ENCODE results near the gene FCAMR.
"Not testable (repeated sequence)": the region's sequence is repeated elsewhere in the genome, so short reads cannot be mapped to it uniquely, and the experiment has no call there.

FCAMR gene

DNA sequence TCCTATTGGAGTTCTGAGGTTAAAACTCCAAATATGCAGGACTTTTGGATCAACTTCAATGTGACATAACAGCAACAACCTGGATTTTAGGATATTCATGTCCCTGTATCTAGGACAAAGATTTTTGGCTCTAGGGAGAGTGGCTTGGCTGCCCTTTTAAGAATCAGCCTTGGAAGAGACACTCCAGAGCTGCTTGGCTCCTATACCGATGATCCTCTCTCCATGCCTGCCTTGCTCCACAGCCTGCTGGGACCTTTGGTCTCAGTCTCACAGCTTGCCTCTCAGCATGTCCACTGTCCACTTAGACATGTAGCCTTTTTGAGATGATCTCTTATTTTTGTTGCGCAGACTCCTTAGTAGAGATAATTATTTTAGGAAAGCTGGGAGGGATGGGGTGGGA lies 44.0 kb downstream of the FCAMR start:
- no peak for DNase-seq

DNA sequence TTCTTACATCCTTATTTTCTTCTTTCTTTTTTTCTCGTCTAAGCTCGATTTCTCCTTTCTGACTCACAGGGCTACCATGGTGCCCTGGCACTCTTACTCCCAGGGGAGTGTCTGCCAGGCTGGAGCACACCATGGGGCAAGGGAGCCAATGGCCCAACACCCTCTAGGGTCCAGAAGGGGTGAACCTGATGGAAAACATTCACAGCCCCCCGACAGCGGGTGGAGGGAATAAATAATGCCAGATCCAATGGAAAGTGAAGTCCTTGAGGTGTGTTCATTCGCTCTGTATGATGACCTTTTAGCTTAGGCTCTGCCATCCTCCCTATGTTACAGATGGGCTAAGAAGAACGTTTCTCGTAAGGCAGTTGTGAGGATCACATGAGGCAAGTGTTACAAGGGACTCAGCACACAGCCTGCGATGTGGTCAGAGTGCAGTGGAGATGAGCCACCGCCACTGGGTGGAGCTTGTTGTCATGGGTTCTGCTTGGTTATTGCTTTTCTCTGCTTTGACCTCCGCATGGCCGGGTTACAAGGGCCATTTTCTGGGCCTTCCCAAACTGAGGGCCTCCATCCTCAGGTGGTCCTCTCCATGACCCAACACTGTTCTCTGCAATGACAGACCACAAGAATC lies 45.0 kb downstream of the FCAMR start:
- no peak for DNase-seq

DNA sequence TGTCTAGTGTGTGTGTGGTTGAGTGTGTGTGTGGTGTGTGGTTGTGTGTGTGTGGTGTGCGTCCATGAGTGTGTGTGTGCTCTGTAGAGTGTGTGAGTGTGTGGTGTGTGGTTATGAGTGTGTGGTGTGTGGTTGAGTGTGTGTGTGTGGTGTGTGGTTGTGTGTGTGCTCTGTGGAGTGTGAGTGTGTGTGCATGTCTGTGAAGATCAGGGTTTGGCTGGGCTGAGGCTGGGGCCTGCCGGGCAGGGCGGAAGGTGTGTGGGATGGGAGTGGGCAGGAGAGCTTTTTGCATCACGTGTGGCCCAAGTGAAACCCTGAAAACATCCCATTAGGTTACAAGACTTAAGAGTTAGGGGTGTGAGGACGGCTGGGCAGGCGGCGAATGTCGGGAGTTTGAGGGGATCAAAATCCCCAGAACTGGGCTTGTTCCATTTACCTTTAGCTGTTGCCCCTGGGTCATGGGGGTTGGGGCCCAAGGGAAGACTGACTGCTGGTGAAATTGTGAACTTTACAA lies 45.6 kb downstream of the FCAMR start:
- no peak for DNase-seq

DNA sequence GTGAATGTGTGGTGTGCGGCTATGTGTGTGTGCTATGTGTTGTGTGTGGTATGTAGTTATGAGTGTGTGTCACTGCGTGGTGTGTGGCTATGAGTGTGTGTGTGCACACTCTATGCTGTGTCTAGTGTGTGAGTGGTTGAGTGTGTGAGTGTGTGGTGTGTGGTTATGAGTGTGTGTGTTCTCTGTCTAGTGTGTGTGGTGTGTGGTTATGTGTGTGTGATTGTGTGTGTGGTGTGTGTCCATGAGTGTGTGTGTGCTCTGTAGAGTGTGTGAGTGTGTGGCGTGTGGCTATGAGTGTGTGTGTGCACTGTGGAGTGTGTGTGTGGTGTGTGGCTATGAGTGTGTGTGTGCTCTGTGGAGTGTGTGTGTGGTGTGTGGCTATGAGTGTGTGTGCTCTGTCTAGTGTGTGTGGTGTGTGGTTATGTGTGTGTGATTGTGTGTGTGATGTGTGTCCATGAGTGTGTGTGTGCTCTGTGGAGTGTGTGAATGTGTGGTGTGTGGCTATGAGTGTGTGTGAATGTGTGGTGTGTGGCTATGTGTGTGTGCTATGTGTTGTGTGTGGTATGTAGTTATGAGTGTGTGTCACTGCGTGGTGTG lies 46.2 kb downstream of the FCAMR start:
- DNase-seq, result not testable (repeated sequence)

DNA sequence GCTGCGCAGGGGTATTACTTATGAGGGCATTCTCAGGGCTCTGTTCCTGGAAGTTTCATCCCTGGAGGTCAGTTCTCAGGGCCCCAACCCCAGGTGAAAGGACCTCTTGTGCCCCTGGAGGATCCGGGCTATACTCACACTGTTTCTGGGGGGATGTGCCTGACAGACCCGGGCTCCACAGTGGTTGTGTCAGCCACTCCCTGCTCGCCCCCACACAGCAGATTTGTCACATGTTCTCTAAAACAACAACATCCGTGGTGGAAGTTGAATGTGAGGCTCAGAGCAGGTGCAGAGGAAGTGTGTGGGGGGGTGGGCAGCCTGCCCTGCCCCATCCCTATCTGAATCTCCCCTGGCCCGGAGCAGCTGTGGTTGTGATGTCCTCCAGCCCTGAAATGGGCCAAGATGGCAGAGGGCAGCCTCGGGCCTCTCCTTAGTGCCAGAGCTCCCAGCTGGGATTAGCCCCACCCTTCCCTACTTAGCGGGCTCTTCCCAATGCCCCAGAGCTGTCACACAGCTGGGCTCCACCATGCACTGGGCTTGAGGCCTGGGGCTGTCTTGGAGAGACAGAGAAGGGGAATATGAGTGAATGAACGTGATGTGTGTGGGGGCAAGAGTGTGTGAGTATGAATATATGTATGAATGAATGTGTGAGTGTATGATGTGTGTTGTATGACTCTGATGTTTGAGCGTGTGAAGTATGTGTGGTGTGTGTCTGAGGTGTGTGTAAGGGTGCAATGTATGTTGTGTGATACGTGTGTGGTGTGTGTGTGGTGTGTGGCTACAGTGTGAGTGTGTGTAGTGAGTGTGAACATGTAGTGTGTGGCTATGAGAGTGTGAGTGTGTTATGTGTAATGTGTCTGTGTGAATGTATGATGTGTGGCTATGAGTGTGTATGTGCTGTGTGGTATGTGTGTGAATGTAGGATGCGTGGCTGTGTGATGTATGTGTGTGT lies 47.0 kb downstream of the FCAMR start:
- no peak for DNase-seq

DNA sequence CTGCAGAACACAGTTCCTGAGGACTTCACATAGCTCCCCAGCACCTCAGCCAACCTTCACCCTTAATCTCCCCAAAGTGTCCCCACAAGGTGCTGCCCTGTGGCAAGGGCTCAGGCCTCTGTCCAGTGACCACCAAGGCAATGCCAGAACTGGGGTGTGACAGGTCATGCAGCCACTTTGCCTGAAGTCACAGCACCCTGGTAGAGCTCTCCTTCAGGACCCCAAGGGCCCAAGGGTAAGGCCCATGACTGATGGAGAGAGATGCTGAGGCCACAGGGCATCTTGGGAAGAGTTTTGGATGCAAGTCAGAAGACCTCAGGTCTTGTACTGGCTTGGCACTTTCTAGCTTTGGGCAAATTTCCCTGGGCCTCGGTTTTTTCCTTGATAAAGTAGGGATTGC lies 47.7 kb downstream of the FCAMR start:
- DNase-seq, result no peak

DNA sequence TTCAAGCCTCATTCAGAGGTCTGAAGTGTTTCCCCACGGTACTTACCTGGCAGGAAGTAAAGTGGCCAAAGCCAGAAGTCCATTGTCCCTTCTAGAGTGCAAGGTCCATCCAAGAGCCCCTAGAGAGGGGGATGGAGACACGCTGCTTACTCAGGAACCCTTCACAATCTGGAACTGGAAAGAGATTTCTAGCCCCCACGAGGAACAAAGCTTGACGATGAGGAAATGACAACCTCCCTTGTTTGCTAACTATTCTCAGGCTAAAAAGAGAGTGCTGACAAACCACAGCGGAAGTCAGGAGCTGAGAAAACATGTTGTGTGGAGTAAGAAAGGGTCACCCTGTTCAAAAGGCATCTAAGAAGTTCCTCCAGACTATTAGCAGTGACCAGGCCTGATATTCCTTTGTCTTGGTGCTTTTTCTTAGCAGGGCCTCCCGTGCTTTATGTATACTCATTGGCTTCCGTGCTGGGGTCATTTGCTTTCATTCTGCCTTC lies 48.4 kb downstream of the FCAMR start, which contains the start of gene FCMR:
TSS of gene FCMR (minus strand) at position 170 of the 494 bp plus-strand sequence. CDS start at position 83, 87 bp downstream.
- no peak for DNase-seq

DNA sequence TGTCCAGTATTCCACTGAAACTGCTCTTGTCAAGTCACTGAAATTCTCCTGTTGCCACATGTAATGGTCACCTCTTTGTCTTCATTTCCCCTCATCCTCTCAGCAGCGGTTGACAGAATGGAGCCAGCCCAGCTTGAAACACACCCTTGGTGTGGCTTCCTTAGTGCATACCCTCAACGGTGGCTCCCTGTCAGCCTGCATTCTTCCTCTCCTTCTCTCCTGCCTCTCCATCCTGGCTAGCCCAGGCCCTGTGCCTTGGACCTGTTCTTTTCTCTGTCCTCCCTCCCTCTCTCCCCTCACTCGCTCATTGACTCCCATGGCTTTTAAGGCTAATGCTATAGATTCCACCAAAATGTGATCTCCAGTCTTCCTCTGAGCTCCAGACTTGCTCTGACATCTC lies 52.2 kb downstream of the FCAMR start:
- no peak for DNase-seq

DNA sequence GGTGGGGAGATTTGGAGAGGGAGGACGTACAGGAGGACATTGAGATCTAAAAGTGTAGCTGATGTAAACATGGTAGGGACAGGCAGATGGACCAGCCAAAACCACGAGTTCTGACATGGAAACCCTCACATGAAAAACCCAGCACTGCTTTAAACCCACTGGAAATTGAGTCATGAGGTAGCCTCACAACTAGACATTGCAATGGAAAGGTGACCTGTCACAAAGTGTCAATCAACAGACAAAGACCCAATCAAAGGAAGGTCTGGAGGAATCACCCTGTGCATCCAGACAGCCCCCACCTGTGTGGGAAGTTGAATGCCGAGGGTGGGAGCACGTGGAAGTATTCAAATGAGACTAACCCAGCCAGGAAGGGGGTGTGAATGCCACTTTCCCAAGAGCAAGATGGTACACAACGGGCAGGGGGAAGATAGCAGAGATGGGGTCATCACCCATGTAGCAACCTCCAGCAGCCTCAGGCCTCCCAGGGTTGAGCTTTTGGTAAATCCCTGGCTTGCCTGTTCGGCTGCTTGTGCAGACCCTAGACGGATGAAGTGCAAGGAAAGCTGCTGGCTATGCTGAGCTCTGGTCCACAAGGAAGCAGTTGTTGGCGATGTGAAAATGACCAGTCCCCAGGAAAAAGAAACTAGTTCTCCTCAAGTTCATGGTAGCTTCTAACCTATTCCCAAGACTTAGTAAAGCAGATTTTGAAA lies 54.1 kb downstream of the FCAMR start:
- DNase-seq, result no peak

DNA sequence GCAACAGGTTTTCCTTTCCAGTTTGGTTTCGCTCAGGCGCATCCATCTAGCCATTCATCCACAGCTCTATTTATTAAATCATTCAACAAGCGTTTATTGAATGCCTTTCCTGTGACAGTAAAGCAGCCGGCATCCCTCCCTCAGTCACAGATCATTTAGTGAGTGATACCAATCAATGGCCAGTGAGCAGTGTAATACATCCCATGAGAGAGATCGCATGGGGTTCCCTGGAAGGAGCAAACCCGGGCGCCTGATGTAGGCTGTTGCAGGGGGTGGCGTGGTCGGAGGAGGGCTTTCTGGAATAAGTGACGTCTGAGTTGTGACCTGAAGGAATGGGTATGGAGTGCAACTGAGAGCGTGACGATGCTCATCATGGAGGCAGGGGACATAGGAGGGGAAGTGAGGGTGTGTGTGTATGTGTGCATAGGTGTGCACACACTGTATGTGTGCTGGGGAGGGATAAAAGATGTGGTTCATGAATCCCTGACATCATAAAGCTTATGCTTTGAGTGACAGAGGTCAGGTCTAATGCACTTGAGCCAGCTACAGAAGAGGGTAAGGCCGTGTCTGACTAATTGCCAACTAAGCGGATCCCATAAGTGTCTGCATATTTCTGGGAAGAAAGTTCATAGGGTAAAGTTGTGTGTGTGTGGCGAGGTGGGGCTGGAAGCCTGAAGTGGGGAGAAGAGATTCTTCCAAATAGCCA lies 55.1 kb downstream of the FCAMR start:
- no peak for DNase-seq

DNA sequence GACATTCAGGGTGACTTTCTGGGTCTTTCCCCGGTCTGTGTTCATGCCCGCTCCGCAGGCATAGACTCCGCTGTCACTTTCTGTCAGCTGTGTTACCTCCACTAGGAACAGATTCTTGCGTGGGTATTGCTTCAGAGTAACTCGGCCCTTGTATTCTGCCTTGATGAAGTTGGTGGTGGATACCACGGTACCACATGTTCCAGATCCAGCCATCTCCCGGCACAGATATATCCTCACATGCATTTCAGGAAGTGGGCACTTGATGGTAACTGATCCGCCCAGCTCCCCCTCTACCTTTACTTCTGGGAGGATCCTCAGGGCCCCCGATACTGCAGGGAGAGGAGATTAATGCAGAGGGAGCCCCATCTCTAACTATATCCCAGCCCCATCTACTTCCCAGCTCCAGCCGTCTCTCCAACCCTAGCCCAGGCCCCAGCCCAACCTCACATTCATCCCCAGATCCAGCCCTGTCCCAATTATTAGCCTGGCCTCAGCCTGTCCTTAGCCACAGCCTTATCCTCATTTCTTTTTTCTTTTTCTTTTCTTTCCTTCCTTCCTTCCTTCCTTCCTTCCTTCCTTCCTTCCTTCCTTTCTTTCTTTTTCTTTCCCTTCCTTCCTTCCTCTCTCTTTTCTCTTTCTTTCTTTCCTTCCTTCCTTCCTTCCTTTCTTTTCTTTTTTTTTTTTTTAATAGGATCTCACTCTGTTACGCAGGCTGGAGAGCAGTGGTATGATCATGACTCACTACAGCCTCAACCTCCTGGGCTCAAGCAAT lies 56.3 kb downstream of the FCAMR start:
- DNase-seq, result no peak

DNA sequence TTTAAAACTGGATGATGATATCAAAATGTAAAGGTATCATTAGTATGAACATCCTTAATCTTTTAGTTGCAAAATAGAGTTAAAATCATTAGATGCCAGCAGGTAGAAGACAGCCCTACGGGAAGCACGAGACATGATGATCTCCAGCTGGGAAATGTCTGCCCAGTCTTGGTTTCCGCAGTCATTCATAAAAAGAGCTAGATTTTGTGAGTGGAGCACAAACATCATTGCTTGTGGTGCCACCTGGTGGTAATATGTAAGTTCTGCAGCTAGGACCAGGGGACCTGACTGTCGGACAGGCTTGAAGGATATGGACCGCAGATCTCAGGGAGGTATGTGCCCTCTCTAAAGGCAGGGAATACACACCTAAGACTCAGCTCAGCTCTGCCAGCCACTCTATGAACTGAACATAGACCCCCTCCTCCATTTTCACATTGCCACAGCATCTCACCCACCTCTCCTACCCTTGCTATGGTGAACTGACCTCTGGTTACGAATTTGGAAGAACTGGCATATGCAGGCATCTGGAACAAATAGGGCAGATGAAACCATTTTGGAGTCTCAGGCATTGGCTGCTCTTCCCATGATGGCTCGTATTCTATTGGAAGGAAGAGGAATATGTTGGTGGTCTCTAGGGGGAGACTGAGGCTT lies 57.7 kb downstream of the FCAMR start:
- peak; percentile 32 for DNase-seq

DNA sequence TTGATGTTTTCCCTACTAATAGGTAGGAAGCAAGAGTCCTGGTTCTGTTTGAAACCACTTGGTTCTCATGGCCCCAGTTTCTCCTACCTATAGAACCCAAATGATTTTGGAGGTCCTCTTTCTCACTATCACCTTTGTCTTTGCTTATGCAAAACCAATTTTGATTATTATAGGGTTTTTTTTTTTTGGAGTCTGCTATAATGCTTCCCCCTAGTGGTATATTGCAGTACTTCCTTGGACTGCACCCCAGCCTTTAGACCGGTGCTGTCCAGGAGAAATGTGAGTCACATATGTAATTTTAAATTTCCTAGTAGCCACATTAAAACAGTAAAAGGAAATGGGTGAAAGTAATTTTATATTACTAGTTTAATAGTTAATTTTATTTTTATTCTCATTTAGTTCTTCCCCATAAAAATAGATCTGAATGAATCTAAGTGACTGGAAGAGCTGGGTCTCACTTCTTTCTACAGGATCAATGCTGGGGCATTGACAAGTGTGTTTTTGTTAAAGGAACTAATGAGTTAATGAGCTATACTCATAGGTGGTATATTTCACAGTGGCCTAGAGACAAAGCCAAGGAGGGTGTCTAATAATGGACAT lies 59.1 kb downstream of the FCAMR start:
- DNase-seq, result peak; percentile 2

DNA sequence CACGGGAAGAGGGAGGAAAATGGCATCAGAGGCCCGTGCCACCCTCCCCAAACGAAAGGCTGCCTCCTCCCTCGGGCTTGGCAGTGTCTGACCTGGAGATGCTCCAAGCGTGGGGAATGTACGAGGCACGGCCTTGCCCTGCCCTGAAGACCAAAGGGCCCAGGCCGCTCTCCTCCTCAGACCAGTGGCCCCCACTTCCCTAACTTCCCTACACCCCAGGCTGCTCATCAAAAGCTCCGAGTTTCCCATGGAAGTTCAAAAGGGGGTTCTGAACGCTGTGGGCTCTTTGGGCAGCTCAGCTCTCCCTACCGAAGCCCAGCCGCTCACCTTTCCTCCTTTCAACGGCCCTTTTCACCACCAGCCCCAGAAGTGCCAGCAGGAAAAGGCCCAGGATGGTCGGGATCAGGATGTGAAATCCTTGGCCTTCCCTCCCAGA lies 60.4 kb downstream of the FCAMR start:
- no peak for DNase-seq

DNA sequence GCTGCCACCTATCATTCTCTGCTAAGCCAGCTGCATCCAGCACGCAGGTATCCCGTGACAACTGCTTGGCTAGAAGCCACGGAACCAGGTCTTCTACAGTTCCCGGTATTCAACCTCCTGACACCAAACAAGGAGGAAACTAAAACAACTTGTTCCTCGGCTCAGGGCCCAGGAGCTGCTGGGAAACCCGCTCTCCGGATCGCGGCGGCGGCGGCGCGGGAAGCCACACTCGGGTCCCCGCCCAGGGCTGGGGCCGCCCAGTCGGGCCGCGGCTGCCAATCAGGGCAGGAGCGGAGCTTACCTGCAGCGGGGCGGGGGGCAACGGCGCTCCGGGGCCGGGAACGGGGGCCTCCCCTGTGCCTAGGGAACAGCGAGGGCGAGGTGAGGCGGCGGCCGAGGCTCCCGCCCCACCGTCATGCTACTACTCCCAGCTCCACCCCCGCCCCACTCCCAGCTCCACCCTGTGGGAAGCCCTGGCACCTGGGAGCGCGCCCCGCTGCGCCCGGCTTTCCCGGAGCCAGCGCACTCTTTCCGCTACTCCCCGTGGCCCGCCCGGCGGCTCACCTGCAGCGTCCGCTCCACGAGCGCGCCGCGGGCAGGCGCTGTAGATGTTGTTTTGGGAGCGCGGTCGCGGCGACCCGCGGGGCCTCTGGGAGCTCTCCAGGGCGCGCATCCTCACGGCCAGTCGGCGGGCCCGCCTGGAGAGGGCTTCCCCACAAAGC lies 60.9 kb downstream of the FCAMR start:
- DNase-seq, result peak; percentile 12

DNA sequence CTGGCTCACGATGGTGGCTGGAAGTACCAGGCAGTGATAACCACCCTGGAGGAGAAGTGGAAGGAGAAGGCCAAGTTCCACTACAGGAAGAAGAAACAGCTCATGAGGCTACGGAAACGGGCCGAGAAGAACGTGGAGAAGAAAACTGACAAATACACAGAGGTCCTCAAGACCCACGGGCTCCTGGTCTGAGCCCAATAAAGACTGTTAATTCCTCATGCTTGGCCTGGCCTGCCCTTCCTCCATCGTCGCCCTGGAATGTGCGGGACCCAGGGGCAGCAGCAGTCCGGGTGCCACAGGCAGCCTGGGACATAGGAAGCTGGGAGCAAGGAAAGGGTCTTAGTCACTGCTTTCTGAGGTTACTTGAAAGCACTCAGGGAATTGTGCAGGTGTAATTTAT lies 62.2 kb downstream of the FCAMR start:
- DNase-seq, result no peak
